Astrocyte (in vitro differentiated cells and primary cell): ENCODE data around the gene PSMD9.

Source experiments
- EZH2 ChIP-seq: IDR thresholded peaks from 2 replicates; pipeline ENCODE4 v1.6.1; 2012; ENCODE audit warnings: mild to moderate bottlenecking, low read length, inconsistent platforms; ENCODE audit not compliant: insufficient read depth
- TF ChIP-seq, protein P1 (sequence below): IDR thresholded peaks from 2 replicates; pipeline ENCODE4 v1.5.1; 2011; ENCODE audit warnings: low read depth, mild to moderate bottlenecking, inconsistent platforms, low read length, moderate library complexity; ENCODE audit not compliant: insufficient read depth

DNA sequence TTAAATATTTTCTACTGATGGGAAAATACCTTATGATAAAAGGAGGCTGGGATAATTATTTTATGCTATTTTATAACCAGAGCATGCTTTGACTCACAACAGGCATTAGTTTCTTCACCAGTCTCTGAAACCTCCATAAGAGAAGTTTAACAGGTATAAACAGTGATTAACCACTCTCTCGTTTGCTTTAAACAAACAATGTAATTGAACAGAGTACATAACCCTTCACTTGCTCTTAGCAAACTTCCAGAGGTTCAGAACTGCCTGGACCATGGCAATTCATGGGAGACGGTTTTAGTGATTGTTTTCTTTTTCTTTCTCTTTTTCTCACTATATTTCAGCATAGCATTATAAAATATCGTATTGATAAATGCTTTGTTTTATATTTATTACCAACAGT, 65.1 kb downstream of the PSMD9 start:
- TF ChIP-seq, protein P1, sequence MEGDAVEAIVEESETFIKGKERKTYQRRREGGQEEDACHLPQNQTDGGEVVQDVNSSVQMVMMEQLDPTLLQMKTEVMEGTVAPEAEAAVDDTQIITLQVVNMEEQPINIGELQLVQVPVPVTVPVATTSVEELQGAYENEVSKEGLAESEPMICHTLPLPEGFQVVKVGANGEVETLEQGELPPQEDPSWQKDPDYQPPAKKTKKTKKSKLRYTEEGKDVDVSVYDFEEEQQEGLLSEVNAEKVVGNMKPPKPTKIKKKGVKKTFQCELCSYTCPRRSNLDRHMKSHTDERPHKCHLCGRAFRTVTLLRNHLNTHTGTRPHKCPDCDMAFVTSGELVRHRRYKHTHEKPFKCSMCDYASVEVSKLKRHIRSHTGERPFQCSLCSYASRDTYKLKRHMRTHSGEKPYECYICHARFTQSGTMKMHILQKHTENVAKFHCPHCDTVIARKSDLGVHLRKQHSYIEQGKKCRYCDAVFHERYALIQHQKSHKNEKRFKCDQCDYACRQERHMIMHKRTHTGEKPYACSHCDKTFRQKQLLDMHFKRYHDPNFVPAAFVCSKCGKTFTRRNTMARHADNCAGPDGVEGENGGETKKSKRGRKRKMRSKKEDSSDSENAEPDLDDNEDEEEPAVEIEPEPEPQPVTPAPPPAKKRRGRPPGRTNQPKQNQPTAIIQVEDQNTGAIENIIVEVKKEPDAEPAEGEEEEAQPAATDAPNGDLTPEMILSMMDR, result no peak
- TF ChIP-seq EZH2, result no peak
